GM19397 (cell line): Measurements from ENCODE around the gene SKP2.
"Not testable (repeated sequence)": the region's sequence is repeated elsewhere in the genome, so short reads cannot be mapped to it uniquely, and the experiment has no call there.

Experiments
- ATAC-seq: cut with Tn5 transposase; IDR thresholded peaks from one replicate; pipeline ENCODE4 v1.9.1; 2021; ENCODE audit warnings: mild to moderate bottlenecking, moderate library complexity; ENCODE audit not compliant: unreplicated experiment

The SKP2 gene

DNA sequence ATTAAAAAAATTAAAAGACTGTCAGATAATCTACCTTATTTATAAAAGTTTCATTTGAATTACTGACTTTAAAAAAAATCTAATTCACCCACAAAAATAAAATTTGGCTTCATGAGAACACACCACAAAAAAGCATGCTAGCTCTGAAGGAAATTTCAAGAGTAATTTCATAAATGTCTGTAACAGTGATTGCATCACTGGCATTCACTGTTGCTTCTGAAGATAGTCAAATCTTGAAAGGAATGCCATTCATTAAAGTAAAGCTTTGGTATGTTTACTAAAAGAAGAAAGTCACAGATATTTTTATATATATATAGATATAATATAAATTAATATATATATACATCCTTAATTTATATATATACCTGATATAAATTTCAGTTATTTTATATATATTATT lies 46.4 kb downstream of the SKP2 start:
- ATAC-seq: no peak

DNA sequence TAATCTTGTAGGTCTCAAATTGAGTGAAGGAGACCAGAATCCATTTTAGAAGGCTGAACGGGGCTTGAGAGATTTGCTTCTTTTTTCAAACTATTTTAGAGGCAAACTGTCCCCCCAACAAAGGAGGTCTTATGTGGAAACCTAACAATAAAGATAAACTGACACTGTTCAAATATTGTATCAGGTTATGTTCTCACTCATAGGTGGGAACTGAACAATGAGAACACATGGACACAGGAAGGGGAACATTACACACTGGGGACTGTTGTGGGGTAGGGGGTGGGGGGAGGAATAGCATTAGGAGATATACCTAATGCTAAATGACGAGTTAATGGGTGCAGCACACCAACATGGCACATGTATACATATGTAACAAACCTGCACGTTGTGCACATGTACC lies 46.9 kb downstream of the SKP2 start:
- not testable (repeated sequence) for ATAC-seq

GRCh38 chr5:36199620-36200019 lies 47.7 kb downstream of the SKP2 start:
- no peak for ATAC-seq

- no peak for ATAC-seq
Measured at GRCh38 chr5:36200513-36200912, 48.6 kb downstream of the SKP2 start.

- ATAC-seq: no peak
Measured at GRCh38 chr5:36202521-36202961, 50.6 kb downstream of the SKP2 start.

GRCh38 chr5:36205329-36205728 lies 53.4 kb downstream of the SKP2 start:
- no peak for ATAC-seq

DNA sequence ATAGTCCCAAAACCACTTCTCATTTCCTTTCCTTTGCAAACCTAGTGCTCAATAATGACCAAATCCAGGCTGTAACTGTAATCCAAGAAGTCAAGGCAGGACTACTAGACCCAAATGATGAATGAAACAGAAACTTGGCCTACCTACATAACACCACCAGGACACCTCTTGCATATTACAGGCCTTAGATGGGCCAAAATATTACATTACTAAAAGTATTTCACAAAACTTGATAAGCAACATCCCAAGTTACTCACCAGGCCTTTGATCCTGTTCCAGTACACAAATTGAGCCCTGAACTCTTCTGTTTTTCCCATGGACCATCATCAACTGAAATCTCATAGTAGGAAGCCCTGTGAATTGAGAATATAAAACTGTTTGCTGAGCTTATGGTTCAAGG lies 55.0 kb downstream of the SKP2 start:
- ATAC-seq: no peak

DNA sequence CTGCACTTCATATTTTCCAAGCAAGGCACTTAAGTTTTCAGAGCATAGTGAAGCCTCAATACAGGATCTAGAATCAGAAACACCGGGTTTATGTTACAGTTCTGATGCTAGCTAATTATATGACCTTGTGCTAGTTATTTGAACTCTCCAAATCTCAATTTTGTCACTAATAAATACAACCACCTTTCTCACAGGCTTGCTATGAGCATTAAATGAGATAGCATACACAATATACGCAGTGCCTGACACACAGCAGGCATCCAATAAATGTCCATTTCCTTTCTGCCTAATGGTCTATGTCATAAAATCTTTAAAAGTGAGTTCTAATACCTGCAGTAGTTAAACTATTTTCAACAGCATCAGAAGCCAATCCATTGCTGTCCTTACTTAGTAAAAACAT lies 56.9 kb downstream of the SKP2 start:
- no peak for ATAC-seq

- no peak for ATAC-seq
Measured at GRCh38 chr5:36209664-36210063, 57.8 kb downstream of the SKP2 start.

GRCh38 chr5:36214436-36214835 lies 62.5 kb downstream of the SKP2 start:
- ATAC-seq: no peak

GRCh38 chr5:36215910-36216309 lies 64.0 kb downstream of the SKP2 start:
- ATAC-seq: no peak

DNA sequence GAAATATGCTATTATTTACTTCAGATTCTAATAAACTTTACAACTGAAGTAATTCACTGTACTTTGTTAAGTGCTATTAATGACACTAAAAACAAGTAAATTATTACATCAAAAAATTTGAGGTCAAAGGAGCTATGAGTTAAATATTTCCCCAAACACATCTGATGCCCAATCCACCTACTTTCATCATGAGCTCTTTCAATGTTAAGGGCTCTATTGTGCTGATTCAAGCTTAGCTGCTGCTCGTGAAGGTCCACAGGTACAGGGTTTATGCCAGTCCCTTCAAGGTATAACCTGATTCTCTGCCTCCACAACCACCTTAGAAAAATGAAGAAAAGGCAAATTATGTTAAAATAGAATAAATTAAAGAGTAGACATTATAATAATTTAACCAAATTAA lies 65.7 kb downstream of the SKP2 start:
- no peak for ATAC-seq

DNA sequence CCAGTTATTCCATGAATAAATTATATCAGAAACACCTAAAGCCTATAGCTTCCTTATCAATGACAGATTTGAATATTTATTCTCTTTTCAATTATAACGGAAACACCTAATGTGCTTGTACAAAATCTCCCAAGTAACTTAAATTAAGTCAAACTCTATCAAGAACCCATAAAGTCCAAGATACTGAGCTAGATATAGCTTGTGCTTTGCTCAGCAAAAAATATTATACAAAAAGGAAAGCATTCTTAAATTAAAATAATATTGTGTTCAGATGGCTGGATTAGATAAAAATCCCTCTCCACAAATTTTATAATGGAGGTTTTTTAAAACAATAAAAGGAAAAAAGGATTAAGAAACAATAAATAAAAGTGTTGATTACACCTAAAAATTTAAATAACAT lies 66.1 kb downstream of the SKP2 start:
- no peak for ATAC-seq

GRCh38 chr5:36222620-36223019 lies 70.7 kb downstream of the SKP2 start:
- no peak for ATAC-seq

GRCh38 chr5:36227046-36227445 lies 75.1 kb downstream of the SKP2 start:
- no peak for ATAC-seq

DNA sequence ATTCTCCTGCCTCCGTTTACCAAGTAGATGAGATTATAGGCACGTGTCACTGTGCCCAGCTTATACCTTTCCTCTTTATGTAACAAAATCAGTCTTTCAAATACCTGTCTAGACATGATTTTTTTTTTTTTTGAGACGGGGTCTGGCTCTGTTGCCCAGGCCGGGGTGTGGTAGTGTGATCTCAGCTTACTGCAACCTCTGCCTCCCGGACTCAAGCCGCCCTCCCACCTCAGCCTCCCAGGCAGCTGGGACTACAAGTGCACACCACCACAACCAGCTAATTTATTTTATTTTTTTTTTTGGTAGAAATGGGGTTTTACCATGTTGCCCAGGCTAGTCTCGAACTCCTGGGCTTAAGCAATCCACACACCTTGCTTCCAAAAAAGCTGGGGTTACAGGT lies 76.6 kb downstream of the SKP2 start:
- no peak for ATAC-seq

- ATAC-seq: no peak
Measured at GRCh38 chr5:36230151-36230790, 78.4 kb downstream of the SKP2 start.

DNA sequence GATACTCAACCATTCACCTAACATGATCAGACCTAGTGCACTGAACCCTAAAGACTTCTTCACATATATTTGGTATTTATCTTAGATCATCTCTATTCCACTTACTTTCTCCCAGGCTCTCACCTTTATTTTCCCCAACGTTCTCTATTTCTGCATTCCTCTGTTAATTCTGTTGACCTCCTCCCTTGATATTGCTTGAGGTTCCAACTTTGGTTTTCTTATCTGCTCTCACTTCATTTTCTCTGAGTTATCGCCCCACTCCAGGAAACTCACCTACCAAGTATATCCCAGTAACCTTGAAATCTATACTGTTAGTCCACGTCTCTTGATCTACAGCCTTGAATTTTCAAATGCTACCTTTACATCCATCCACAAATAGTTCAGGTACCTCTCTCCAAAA lies 80.6 kb downstream of the SKP2 start:
- ATAC-seq: no peak
